ENCODE results near the gene FAM135A.
"Not testable (repeated sequence)": the region's sequence is repeated elsewhere in the genome, so short reads cannot be mapped to it uniquely, and the experiment has no call there.

Gene FAM135A

GRCh38 chr6:70592391-70593117 lies 179.2 kb downstream of the FAM135A start:
- Histone ChIP-seq H3K4me3 (no peak overlapping the region), H3K9ac (ENCODE audit: insufficient read length) (no peak overlapping the region), H3K36me3 (ENCODE audit: insufficient read depth, low read length) (no peaks in the 10 kb centered on the region), H3K9me3 (ENCODE audit: low read depth, low read length) (no peaks in the 10 kb centered on the region), H3K27ac (no peak overlapping the region)
- no peak for TF ChIP-seq POLR2AphosphoS5 (IDR thresholded peaks at IDR 0.05; ENCODE audit: borderline replicate concordance, low read depth, low read length)
- no peak for TF ChIP-seq EZH2 (IDR thresholded peaks at IDR 0.05)
- no peak for TF ChIP-seq FOXP2 (optimal IDR thresholded peaks at IDR 0.05; ENCODE audit: control extremely low read depth, extremely low read length, insufficient read depth)
- DNase-seq (ENCODE audit: low read depth, low spot score), result no peak

DNA sequence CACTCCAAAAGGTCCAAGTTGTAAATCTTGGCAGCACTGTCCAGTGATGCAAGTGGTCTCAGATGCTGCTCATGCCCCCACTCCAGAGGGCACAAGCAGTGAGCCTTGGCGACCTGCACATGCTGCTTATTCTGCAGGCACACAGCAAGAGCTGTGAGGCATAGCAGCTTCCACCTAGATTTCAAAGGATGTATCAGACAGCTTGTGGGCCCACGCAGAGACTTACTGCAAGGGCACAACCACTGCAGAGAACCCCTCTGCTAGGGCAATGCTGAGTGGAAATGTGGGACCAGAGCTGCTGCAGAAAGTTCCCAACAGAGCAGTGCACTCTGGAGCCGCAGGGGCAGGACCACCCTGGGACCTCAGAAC lies 179.8 kb downstream of the FAM135A start:
- Histone ChIP-seq H3K4me3 (no peak overlapping the region), H3K9ac (ENCODE audit: insufficient read length) (no peak overlapping the region), H3K27ac (no peak overlapping the region), H3K9me3 (ENCODE audit: low read depth, low read length) (no peaks in the 10 kb centered on the region), H3K36me3 (ENCODE audit: insufficient read depth, low read length) (no peaks in the 10 kb centered on the region)
- no peak for DNase-seq (ENCODE audit: low read depth, low spot score)
- no peak for TF ChIP-seq POLR2AphosphoS5 (IDR thresholded peaks at IDR 0.05; ENCODE audit: borderline replicate concordance, low read depth, low read length)

DNA sequence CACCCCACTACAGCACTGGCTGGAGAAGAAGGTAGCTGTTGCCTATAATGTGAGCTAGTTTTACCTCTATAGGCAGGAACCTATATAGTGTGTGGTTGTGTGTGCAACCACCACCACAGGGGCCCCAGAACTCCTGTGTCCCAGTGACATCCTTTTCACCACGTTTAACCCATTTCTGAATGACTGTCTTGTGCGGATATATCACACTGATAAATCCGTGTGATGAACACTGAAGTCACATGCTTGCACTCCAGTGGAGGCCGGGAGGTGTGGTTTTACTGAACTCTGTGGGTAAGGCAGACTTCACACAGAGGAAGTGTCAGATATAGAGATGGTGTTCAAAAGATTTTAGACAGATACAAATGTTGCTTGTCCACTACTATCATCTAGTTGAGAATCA lies 185.9 kb downstream of the FAM135A start:
- H3K9me3 ChIP-seq (ENCODE audit: low read depth, low read length), result no peaks in the 10 kb centered on the region
- no peak for DNase-seq (ENCODE audit: low read depth, low spot score)
- no peak overlapping the region for H3K9ac ChIP-seq (ENCODE audit: insufficient read length)
- no peak overlapping the region for H3K4me3 ChIP-seq
- TF ChIP-seq EZH2 (IDR thresholded peaks at IDR 0.05), result no peak
- no peaks in the 10 kb centered on the region for H3K36me3 ChIP-seq (ENCODE audit: insufficient read depth, low read length)
- H3K27ac ChIP-seq, result no peak overlapping the region

DNA sequence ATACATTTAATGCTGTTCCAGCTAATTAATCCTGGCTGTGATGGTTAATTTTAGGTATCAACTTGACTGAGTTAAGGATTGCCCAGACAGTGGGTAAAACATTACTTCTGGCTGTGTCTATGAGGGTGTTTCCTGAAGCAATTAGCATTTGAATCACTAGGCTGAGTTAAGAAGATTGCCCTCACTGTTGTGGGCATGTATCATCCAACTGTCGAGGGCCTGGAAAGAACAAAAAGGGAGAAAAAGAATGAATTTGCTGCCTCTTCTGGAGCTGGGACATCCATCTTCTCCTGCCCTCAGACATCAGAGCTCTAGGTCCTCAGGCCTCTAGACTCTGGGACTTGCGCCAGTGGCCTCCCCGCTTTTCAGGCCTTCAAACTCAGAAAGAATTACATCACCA lies 187.7 kb downstream of the FAM135A start:
- H3K4me3 ChIP-seq, result no peak overlapping the region
- no peak overlapping the region for H3K9ac ChIP-seq (ENCODE audit: insufficient read length)
- no peak overlapping the region for H3K27ac ChIP-seq
- H3K36me3 ChIP-seq (ENCODE audit: insufficient read depth, low read length), result no peaks in the 10 kb centered on the region
- TF ChIP-seq FOXP2 (optimal IDR thresholded peaks at IDR 0.05; ENCODE audit: control extremely low read depth, extremely low read length, insufficient read depth), result no peak
- no peak for TF ChIP-seq EZH2 (IDR thresholded peaks at IDR 0.05)
- TF ChIP-seq POLR2AphosphoS5 (IDR thresholded peaks at IDR 0.05; ENCODE audit: borderline replicate concordance, low read depth, low read length), result no peak
- no peaks in the 10 kb centered on the region for H3K9me3 ChIP-seq (ENCODE audit: low read depth, low read length)
- DNase-seq (ENCODE audit: low read depth, low spot score), result no peak

GRCh38 chr6:70604254-70604653 lies 190.9 kb downstream of the FAM135A start:
- TF ChIP-seq FOXP2 (optimal IDR thresholded peaks at IDR 0.05; ENCODE audit: control extremely low read depth, extremely low read length, insufficient read depth), result no peak
- no peak for TF ChIP-seq EZH2 (IDR thresholded peaks at IDR 0.05)
- Histone ChIP-seq H3K27ac (no peak overlapping the region), H3K4me3 (no peak overlapping the region), H3K9me3 (ENCODE audit: low read depth, low read length) (no peaks in the 10 kb centered on the region), H3K9ac (ENCODE audit: insufficient read length) (no peak overlapping the region), H3K36me3 (ENCODE audit: insufficient read depth, low read length) (no peaks in the 10 kb centered on the region)
- DNase-seq (ENCODE audit: low read depth, low spot score), result no peak

- H3K4me3 ChIP-seq; H3K9me3 ChIP-seq (ENCODE audit: low read depth, low read length); H3K36me3 ChIP-seq (ENCODE audit: insufficient read depth, low read length); H3K9ac ChIP-seq (ENCODE audit: insufficient read length); H3K27ac ChIP-seq; DNase-seq (ENCODE audit: low read depth, low spot score): not testable (repeated sequence)
Measured at GRCh38 chr6:70607371-70607770, 194.1 kb downstream of the FAM135A start.

GRCh38 chr6:70609181-70609580 lies 195.9 kb downstream of the FAM135A start:
- not testable (repeated sequence) for H3K9ac ChIP-seq (ENCODE audit: insufficient read length); H3K27ac ChIP-seq; H3K9me3 ChIP-seq (ENCODE audit: low read depth, low read length); DNase-seq (ENCODE audit: low read depth, low spot score); H3K36me3 ChIP-seq (ENCODE audit: insufficient read depth, low read length); H3K4me3 ChIP-seq

Data from SK-N-MC (cell line).